NCI-H187 treated with DMSO at 0.1 percent for 48 hours (cell line): Measurements from ENCODE around the gene TIMM13.
"Not testable (repeated sequence)": the region's sequence is repeated elsewhere in the genome, so short reads cannot be mapped to it uniquely, and the experiment has no call there.

Experiments
- DNase-seq: peaks from one replicate; lab custom pipeline; 2025; lab: John Stamatoyannopoulos, UW

TIMM13 gene

GRCh38 chr19:2429917-2430535 is 2.6 kb upstream of the TIMM13 start:
- DNase-seq: no peak

DNA sequence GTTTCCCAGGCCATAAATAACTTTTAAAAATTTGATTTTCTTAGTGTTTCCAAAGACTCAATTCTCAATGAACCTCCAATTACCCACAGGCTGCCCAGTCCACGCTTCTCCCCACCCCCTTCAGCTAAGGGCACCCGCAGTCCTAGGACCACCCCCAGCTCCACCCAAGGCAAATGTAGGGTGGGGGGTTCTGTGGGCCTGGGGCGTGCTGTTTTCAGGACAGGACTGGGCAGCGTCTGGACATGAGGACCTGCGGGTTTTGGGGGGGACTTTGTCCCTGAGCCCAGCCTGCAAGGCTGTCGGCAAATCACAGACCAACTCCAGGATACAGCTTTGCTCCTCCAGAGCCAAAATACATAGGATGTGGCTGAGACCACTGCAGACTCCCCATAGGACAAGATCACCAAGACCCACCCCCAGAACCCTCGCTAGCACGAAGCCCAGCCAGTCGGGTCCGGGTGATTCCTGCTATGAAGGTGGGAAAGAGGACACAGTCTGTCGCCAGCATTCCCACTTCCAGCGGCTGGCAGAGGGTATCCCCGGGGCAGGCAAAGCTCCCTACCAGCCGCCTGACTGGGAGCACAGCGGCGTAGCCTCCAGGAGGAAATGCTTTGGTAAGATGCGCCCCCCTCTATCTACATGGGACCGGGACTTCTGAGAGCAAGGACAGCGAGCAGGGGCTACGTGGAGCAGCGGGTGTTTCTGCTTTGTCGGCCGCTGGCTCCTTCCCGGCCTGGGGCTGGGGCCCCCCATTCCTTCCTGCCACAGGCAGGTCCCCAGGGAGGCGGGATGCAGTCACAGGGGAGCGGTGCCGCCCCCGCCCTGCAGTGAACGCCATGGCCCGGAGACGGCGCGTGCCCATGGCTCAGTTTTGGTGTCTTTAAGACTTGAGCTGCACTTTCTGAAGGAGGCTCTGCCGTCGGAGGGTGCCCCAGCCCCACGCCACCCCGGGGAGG is 1.6 kb upstream of the TIMM13 start:
- DNase-seq: no peak

DNA sequence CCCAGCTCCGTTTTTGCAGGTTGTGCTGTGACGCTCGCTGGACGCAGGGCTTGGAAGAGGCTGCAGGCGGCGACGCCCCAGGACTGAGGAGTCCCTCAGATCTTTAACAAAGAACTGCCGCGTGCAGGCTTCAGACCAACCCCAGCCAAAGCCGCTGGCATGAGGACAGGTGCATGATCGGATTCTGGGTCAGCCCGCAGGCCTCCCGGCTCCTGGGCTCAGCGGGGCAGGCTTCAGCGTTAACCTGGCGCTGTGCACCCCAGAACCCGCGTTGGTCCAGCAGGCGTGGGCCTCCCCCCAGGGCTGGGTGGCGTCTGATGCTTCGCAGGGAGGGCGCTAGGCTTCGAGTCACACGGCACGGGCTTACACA is 920 bp upstream of the TIMM13 start:
- no peak for DNase-seq

DNA sequence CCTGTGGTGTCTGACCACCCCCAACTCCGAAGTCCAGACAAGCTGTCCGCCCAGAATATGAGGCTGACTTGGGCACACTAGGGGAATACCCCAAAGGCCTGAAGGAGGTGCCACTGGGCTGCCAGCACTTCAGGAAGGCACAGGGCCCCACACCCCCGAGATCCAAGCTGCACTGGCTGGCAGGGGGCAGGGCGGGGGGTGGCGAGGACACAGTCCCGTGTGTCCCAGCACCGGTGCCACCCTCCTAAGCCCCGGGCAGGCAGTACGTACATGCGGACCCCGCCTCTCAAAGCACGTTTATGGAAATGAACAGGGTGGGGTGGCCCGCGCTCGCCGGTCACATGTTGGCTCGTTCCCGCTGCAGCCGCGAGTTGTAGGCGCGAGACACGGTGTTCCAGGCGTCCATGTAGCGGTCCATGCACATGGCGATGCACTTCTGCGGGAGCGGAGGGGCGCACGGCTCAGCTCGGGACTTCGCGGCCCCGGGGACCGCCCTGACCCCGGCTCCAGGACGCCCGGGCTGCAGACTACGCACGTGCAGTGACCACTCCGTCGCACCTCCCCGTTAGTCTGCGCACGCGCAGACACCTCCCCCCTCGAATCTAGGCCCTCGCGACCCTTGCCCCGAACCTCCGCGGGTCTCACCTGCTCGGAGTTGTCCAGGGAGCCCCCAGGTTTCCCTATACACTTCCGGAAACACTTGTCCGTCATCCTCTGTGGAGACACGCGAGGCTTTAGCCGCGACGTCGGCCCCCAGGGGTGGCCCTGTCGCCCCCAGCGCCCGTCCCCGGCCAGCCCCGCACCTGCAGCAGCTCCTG is 566 bp downstream of the TIMM13 start:
- DNase-seq: no peak

DNA sequence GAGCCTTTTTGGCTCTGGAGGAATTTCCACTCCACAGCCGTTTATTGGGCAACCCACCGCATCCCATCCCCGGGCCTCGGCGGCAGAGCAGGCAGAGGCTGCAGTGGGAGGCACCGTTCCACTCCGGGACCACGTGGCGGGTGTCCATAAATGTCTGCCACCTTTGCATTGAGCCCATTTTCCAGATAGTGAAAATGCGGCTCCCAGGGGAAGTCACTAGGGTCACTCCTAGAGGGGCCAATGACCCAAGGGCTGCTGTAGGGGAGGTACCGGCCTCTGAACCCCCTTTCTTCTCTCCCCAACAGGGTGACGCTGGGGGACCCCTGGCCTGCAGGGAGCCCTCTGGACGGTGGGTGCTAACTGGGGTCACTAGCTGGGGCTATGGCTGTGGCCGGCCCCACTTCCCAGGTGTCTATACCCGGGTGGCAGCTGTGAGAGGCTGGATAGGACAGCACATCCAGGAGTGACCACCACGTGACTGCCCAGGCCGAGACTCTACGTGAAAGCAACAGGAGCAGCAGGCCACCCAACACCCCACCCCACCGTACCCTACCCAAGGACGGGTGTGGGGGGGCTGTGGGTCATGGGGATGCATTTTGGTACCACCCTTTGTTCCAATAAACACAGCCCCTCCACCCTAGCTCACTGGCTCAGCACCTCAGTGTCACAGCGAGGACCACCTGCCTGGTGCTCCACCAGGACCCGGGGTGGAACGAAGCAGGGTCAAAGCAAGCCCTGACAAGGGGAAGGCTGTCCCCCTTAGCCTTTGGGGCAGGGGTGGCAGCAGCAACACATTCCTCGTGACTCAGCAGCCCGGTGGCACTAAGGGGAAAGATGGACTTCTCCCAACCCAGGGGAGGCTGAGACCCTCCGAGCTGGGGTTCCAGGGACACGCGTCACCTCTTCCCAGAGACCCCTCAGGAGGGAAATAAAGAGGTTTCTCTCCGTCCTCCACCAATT is 1.5 kb downstream of the TIMM13 start:
- no peak for DNase-seq

DNA sequence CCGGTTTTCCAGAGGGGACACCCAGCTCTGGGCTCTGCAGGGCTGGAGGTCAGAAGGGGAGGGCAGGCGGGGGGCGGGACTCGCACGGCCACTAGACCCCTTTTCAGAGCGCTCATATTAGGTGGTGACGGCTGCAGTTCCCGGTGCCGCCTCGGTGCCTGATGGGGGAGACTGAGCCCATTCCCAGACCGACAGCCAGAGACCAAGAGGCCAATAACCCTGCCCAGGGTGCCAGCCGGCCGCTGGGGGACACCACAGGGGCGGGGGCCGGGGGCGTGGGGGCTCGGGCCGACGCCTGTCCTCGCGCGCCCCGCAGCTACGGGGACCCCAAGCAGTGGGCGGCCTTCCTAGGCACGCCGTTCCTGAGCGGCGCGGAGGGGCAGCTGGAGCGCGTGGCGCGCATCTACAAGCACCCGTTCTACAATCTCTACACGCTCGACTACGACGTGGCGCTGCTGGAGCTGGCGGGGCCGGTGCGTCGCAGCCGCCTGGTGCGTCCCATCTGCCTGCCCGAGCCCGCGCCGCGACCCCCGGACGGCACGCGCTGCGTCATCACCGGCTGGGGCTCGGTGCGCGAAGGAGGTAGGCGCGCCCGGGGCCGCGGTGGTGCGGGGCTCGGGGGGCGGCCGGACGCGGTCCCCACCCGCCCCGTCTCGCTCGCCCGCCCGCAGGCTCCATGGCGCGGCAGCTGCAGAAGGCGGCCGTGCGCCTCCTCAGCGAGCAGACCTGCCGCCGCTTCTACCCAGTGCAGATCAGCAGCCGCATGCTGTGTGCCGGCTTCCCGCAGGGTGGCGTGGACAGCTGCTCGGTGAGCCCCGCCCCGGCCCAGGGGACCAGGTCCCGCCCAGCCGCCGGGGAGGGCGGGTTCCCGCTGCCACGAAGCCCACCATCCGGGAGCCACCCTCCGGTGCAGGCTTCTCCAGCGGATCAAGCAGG is 2.4 kb downstream of the TIMM13 start:
- DNase-seq: no peak

DNA sequence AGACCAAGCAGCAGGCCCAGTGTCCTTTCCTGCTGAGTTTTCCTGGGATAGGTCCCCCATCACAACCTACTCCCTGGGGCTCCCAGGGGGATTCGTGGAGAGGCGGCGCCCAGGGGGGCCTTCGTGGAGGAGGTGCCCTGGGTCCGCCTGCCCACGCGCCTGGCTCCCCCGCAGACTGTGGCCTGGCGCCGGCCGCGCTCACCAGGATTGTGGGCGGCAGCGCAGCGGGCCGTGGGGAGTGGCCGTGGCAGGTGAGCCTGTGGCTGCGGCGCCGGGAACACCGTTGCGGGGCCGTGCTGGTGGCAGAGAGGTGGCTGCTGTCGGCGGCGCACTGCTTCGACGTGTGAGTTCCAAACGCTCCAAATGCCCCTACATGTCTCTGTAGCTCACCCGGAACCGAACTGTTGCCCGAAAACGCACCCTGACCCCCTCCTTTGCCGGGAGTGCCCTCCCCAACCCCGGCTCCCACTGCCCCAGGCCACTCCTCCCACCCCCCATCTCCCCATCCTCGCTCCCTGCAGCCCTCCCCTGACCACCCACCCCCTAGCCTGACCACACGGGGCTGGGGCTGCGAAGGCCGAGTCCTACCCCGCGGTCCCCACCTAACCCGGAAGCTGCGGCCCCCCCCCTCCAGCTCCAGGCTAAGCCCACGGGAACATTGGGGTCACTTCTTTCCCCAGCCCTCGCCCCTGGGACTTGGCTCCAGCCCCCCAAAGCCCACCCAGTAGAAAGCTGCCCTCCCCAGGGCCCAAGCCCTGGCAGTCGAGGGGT is 3.3 kb downstream of the TIMM13 start:
- DNase-seq: no peak

- DNase-seq: no peak
Measured at GRCh38 chr19:2423071-2423914, 4.1 kb downstream of the TIMM13 start.

DNA sequence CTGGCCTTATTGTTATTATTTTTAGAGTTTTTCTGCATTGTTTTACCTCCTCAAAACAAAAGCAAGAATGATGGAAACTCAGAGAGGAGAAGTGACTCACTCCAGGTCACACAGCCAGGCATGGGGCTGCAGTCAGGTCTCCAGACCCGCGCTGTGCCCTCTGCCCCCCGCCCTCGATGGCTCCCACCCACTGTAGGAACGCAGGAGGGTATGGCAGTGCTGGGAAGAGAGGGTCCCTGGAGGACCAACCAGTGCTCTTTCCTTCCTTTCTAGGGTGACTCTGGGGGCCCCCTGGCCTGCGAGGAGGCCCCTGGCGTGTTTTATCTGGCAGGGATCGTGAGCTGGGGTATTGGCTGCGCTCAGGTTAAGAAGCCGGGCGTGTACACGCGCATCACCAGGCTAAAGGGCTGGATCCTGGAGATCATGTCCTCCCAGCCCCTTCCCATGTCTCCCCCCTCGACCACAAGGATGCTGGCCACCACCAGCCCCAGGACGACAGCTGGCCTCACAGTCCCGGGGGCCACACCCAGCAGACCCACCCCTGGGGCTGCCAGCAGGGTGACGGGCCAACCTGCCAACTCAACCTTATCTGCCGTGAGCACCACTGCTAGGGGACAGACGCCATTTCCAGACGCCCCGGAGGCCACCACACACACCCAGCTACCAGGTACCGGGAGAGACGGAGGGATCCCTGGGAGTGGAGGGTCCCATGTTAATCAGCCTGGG is 5.6 kb downstream of the TIMM13 start:
- DNase-seq: no peak

- DNase-seq: no peak
Measured at GRCh38 chr19:2420490-2420889, 6.9 kb downstream of the TIMM13 start.

DNA sequence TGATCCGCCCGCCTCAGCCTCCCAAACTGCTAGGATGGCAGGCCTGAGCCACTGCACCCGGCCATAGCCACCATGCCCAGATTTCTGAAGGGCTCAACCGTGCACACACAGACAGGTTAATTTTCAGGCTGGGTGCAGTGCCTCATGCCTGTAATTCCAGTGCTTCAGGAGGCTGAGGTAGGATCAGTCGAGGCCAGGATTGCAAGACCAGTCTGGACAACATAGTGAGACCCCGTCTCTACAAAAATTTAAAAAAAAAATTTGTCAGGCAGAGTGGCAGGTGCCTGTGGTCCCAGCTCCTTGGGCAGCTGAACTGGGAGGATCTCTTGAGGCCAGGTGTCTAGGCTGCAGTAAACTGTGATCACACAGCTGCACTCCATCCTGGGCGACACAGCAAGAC is 7.6 kb downstream of the TIMM13 start:
- DNase-seq: no peak

- no peak for DNase-seq
Measured at GRCh38 chr19:2417881-2418406, 9.4 kb downstream of the TIMM13 start.

GRCh38 chr19:2417436-2417835 is 9.9 kb downstream of the TIMM13 start:
- DNase-seq: not testable (repeated sequence)

DNA sequence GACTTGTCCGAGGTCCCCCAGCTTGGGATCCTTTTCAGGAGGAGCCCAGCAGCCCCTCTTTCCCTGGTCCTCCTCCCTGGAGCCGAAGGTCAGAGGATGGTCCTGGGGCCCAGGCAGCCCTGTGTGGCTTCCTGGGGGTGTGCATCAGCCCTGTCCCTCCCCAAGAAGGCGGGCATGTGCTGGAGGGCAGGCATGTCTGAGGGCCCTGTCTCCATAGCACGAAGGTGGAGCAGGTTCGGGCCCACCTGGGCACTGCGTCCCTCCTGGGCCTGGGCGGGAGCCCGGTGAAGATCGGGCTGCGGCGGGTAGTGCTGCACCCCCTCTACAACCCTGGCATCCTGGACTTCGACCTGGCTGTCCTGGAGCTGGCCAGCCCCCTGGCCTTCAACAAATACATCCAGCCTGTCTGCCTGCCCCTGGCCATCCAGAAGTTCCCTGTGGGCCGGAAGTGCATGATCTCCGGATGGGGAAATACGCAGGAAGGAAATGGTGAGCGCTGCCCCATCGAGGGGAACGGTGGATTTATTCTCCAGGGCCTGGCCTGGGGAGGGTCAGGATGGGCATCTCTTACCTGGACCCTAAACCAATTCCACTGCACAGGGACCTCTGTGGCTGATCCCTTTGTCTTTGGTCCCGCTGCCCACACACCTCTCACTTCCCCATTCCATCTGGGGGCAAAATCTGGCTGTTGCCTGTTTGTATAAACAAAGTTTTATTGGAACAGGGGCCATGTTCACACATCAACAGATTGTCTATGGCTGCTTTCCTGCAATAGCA is 10.9 kb downstream of the TIMM13 start:
- no peak for DNase-seq

DNA sequence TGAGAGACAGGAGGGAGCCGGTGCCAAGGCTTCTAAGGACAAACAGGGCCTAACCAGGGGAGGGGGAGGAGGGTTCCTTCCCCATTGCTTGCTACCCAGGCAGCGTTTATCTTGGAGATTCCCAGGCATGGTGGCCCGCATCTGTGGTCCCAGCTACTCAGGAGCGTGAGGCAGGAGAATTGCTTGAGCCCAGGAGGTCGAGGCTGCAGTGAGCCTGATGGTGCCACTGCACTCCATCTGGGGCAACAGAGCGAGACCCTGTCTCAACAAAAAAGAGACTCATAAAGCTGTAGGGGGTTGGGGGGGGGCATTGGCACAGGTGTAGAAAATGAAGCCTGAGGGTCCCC is 11.4 kb downstream of the TIMM13 start:
- DNase-seq: no peak

DNA sequence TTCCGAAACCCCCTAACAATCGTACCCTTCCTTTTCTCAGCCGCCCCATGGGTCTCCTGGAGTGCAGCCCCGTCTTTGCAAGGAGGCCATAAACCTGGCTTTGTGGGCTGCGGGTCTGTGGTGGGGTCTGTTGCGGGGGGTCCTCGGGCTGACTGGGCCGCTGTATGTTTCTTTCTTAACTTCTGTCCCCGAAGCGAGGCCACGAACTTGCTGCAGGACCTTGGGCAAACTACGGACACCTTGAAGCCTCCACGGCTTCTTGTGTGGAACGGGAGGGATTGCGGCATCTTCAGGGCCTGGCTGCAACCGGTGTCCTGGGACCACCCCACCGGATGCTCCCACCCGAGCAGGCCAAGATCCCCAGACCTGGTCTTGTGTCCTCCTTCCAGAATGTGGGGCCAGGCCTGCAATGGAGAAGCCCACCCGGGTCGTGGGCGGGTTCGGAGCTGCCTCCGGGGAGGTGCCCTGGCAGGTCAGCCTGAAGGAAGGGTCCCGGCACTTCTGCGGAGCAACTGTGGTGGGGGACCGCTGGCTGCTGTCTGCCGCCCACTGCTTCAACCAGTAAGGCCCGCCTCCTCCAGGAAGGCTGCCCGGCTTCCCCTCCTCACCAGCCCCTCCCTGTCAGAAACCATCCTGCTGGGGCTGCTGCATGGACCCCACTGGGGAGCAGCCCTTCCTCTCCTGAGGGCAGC is 12.0 kb downstream of the TIMM13 start:
- DNase-seq: no peak
